HG03432 (cell line): ENCODE results near the gene USB1.

ENCODE experiments used
- ATAC-seq: cut with Tn5 transposase; IDR thresholded peaks from one replicate; pipeline ENCODE4 v1.9.1; 2021; ENCODE audit warnings: mild to moderate bottlenecking, moderate library complexity; ENCODE audit not compliant: unreplicated experiment

USB1 gene

DNA sequence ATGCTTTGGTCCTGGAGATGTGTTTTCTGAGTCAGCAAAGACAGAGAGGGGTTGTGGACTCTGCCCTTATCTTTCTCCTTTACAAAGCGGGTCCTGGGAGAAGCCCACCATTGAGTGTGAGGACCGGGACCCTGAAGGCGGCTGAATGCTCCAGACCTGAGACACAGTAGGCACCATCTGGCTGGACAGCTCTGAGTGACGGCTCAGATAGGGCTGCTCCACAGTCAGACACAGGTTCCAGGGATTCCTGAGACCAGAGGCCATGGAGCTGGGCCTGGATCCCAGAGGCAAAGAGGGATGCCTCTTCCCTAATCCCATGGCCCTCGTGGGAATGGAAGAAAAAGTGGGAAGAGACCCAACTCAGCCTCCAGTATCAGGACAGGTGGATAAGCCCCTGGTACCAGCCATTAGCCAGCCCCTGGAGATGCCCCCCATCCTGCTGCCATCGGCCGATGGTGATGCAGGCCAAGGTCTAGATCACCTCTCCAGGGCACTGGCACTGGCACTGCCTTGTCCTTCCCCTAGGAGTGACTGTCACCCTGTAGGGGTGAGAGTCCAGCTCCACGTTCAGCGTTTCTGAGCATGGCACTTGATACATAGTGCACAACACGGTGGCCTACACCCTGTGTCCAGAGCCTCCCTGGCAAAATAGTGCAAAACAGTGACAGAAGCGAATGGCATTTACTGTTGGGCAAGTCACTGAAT lies 29.1 kb downstream of the USB1 start:
- ATAC-seq: no peak

DNA sequence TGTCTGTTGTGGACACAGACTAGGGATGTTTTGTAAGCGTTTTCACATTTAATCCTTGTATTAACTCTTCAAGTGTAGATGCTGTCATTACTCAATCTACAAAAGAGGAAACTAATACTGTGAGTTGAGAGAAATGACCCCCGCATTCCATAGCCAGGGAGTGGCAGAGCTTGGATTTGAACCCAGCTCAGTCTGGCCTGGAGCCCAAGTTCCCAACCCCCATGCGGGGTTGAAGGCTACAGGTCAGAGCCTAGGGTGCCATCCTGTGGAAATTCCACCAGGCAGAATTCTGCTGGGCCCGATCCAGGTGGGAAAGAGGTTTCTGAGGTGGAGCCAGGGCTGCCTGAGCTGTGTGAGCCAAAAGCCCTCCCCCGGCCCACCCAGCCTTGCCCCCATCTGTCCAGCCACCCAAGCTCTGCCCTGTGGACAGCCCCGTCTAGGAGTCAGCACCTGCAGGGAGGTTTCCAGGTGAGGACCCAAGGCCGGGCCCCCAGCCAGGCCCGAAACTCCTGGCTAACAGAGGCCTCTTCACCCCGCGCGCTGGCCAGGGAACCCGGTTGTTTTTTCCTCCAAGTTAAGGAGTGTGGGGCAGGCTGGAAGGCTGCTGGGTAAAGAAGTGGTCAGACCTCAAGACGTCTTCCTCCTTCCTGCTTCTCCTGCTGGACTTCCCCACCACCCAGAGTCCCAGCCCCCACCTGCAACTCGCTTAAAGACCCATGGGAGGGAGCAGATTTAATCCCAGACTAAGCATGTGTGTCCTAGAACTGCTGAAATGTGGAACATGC lies 30.0 kb downstream of the USB1 start:
- ATAC-seq: no peak

DNA sequence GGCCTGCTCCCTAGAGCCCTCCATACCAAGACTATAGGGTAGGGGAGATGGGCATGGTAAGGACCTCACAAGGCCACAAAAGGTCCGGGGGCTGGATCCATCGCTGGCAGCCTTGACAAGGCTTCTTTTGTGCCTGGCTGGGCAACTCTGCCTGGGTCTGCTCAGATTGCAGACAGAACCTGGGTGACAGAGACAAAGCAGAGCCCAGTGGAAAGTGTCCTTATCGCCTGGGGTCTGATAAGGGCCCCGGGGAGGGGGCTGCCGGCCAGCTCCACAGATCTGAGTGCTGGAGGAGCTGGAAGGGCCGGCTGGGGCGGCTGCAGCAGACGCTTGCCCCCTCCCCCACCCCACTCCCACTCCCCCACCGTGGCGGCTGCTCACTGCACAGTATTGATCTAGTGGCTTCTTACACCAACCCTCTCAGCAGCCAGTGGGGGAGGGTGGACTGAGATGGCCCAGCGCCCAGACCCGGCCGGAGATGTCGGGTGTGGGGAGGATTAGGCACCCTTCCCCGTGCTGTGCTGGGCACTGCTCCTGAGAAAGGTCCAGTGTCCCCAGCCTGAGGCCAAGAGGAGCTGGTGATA lies 31.6 kb downstream of the USB1 start:
- ATAC-seq: no peak

DNA sequence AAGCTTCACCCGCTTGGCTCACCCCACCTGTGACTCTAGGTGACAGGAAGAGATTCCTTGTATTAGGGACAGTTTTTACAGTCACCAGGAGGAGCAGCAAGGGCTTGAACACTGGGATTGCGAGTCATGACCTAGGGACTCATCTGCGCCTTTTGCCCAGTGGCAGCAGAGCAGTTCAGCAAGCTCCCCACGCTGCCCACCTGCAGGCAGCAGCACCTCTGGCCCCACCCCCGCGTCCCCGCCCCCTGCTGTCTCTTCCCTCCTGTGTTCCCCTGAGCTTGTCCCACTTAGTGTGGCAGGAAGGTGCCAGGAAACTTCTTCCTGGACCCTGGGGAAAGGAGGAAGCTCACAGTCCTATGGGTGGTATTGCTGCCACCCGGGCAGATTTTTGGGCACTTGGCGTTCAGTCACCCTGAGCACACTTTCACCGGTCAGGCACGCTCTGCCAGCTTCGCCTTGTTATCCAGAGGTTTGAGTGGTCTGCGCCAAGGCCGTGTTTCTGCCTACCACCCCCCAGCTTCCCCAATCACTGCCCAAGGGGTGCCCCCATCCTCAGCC lies 33.0 kb downstream of the USB1 start:
- no peak for ATAC-seq

DNA sequence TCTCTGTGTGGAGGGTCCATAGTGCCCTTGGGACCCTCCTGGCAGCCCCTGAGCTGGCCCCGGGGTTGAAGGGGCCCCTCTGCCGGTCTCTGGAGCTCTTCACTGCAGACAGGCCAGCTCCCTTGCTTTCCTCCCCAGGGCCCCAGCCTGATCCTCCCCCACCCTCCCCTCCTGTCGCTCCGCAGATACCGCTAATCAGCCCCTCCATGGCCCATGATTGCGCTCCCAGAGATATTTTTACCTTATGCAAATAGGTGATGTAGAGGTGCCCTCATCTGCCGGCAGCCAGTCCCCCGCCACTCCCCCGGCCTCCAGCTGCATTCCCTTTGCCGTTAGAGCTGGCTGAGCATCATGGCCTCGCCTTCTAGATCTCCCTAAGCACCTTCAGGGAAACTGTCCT lies 33.6 kb downstream of the USB1 start:
- ATAC-seq: no peak

DNA sequence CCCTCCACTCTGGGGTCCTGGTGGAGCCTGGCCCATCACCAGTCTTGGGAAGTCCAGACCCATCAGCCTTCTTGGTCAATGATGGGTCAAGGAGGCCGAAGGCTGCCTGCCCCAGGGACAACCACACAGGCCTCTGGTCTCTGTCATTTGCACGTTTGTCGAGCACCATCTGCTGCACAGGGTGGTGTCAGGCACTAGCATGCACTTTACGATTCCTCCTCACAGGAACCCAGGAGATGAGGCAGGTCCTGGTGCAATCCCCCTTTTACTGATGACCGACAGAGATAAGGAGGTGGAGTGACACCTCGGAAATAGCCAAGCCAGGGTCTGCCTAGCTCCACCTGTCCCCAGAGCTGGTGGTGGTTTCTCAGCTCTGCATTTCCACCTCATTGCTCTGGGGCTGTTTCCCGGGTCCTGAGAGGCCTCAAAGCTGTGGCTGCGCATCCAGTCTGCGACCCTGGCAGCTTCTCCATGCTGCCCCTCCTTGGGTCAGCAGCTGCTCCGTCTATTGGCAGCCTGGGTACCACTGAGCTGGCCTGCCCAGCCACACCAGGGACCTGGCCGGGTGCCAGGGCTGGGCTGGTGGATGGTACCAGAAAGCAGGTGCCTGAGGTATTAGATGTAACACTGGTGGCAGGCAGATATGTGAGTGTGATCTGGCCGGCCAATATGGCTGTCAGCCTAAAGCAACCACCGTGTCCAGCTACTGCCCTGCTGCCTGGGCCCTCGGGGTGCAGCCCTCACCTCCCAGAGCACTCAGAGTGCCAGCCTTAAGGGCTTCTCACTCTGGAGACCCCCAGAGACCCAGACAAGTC lies 34.4 kb downstream of the USB1 start:
- no peak for ATAC-seq

DNA sequence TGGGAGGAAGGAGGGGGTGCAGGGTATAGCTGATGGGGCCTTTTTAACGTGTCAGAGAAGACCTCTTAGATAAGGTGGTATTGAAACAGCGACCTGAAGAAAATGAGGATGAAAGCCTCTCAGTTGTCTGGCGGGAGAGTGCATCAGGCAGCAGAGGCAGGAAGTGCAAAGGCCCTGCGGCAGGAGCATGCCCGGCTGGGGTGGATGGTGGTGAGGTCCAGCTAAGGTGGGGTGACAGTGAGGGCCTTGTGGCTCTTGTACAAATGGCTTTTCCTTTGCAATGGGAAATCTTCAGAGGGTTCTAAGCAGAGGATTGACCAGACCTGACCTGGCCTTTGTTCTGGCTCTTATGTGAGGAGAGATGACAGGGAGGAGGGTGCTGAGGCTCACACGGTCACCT lies 35.7 kb downstream of the USB1 start:
- ATAC-seq: no peak

DNA sequence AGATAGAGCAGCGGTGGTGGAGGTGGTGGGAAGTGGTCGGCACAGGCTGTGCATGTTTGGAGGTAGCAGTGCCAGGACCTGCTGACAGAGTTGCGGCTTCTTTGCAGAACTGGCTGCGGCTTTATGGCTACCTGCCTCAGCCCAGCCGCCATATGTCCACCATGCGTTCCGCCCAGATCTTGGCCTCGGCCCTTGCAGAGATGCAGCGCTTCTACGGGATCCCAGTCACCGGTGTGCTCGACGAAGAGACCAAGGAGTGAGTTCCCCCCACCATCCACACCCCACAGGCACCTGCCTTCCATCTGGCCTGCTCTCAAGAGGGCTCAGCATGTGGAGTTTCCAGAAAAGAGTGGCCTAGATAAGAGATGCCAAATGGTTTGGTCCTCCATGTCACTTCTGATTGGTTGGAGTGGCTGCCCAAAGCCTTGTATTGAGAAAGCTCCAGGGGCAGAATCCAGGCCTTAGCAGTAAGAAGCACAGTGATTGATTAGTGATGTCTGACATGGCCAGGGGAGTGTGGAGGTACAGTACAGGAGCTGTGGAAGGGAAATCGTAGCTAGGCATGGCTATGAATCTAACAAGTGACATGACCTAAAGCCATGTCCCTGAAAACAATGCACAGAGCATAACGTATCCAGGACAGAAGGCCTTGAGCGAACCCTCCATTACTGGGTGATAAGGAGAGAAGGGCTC lies 36.3 kb downstream of the USB1 start:
- no peak for ATAC-seq

DNA sequence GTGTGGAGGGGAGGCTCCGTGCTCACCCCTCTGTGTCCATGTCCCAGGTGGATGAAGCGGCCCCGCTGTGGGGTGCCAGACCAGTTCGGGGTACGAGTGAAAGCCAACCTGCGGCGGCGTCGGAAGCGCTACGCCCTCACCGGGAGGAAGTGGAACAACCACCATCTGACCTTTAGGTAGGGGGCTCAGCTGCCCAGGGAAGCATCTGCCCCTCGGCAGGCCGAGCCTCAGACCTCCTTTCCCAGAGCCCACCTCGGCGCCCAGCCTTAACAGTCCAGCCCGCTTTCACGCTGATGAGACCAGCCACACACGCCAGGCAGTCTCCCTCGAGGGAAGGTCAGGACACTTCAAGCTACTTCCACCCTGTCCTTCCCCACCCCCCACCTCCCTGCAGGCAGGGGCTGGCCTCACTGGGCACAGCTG lies 37.0 kb downstream of the USB1 start:
- ATAC-seq: no peak

DNA sequence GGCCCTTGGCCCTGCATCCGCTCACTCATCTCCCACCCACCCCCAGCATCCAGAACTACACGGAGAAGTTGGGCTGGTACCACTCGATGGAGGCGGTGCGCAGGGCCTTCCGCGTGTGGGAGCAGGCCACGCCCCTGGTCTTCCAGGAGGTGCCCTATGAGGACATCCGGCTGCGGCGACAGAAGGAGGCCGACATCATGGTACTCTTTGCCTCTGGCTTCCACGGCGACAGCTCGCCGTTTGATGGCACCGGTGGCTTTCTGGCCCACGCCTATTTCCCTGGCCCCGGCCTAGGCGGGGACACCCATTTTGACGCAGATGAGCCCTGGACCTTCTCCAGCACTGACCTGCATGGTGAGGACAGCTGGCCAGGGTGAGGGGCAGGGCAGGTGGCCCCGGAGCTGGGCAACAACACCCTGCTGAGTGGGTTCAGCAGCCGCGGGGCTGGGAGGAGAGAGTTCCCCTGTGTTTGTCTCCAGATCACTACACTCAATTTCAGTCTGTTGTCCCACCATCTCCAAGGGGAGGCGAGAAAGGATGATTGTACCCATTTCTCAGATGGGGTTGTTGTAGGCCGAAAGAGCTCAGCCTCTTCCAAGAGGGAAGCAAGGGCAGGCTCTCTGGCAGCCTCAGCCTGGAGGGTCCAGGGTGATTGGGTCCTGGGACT lies 38.8 kb downstream of the USB1 start:
- no peak for ATAC-seq

DNA sequence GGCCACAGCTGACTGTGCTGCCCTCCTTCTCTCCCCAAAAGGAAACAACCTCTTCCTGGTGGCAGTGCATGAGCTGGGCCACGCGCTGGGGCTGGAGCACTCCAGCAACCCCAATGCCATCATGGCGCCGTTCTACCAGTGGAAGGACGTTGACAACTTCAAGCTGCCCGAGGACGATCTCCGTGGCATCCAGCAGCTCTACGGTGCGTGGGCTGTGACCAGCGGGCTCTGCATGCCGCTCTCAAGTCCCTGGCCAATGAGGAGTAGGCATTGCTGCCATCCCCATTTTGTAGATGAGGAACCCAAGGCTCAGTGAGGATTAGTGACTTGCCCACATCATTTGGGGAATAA lies 39.3 kb downstream of the USB1 start:
- no peak for ATAC-seq

DNA sequence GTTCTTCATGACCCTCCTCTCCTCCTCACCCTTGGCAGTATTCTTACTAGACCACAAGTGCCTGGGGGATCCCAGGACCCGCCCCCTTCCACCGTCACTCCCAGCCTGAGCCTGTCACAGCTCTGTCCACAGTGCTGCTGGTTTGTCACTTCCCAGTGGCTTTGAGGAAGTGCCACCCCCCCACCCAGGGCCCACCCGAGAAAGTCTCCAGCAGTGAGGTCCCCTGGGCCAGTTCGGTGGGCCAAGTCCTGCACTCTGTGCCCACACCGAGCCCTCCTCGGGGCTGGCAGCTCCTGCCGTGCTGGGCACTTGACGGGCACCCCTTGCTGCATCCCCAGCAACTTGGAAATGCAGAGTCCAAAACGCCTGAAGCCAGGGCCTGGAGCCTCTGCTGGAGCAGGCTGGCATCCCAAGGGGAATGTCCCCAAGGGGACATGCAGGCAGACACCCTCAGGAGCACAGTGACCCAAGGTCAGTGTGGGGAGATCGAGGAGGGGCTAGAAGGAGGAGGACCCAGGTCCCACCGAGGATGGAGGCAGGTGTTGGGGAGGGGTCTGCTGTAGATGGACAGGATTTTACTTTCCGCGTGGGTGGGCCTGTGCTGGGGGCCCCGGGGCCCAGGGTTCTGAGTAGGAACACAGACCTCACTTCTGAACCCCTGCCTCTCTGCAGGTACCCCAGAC lies 39.9 kb downstream of the USB1 start:
- ATAC-seq: no peak

DNA sequence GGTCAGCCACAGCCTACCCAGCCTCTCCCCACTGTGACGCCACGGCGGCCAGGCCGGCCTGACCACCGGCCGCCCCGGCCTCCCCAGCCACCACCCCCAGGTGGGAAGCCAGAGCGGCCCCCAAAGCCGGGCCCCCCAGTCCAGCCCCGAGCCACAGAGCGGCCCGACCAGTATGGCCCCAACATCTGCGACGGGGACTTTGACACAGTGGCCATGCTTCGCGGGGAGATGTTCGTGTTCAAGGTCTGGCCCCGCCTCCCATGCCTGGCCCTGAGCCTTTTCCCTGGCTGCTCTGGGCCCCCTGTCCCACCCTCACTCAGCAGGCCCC lies 40.4 kb downstream of the USB1 start:
- no peak for ATAC-seq

DNA sequence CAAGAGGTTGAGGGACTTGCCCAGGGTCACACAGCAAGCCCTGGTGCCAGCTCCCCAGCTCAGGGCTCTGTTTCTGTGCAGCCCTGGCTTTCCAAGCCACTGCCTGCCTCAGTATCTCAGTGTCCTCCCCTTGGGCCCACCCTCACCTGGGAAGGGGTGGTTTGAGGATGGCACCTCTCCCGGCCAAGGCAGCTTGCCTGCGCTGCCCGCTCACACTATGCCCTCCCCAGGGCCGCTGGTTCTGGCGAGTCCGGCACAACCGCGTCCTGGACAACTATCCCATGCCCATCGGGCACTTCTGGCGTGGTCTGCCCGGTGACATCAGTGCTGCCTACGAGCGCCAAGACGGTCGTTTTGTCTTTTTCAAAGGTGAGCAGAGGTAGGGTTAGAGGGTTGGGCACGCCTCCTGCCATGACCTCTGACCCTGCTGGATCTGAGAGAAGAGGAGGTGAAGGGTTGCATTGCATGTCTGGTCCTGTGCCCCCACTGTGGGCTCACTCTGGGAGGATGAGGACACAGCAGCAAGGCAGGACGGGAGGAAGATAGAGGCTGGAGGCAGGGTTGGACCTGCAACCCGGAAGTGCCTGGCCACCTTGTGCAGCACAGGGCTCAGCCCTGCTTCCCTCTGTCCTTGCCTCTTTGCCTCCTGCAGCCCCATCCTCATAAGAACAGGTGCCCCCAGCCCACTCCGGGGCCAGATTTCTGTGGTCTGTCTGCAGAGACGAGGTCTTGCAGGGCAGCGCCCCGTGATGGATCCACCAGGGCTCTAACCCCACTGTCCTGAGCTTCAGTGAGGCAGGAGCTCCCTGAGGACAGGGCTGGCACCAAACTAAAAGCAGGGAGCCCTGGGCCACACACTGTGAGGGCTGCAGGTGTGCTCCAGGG lies 41.0 kb downstream of the USB1 start:
- no peak for ATAC-seq

DNA sequence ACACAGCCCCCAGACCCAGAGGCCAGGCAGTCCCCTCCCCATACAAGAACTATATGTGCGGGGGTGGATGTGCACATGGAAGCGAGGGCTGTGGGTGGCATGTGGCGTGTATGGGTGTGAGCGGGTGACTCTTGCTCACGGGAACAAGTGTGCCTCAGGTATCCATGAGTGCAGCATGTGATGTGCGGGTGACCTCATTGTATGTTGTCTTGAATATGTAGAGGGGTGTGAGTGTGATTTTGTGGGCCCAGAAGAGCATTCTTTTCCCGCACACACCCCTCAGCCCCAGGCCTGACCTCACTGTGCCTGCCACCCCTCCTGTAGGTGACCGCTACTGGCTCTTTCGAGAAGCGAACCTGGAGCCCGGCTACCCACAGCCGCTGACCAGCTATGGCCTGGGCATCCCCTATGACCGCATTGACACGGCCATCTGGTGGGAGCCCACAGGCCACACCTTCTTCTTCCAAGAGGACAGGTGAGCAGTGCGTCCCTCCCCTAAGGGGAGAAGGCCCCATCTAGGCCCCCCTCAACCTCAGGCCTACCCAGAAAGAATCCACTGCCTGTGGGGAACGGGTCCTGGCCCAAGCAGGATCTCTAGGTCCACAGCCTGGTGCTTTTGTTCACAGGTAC lies 41.8 kb downstream of the USB1 start:
- ATAC-seq: no peak

DNA sequence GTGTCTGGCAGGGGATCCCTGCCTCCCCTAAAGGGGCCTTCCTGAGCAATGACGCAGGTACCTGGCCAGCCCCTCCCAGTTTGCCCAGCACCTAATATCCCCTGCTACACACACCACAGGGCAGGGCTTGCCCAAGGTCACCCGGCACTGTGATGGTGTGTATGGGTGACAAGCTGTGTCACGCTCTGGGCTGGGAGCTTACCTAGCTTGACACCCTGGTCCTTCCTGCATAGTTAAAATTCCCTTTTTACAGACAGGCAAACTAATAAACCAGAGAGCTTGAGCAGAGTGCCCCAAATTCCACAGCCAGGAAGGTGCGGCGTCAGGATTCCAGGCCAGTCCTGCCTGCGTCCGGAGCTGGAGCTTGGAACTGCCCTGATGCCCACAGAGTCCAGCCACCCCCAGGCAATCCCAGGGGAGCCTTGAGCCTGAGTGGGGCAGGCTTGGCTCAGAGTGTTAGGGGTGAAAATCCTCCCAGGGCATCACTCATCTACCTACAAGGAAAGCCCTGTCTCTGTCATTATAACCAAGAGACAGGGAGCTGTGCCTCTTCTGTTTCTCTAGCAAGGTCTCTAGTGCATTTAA lies 42.5 kb downstream of the USB1 start:
- no peak for ATAC-seq

DNA sequence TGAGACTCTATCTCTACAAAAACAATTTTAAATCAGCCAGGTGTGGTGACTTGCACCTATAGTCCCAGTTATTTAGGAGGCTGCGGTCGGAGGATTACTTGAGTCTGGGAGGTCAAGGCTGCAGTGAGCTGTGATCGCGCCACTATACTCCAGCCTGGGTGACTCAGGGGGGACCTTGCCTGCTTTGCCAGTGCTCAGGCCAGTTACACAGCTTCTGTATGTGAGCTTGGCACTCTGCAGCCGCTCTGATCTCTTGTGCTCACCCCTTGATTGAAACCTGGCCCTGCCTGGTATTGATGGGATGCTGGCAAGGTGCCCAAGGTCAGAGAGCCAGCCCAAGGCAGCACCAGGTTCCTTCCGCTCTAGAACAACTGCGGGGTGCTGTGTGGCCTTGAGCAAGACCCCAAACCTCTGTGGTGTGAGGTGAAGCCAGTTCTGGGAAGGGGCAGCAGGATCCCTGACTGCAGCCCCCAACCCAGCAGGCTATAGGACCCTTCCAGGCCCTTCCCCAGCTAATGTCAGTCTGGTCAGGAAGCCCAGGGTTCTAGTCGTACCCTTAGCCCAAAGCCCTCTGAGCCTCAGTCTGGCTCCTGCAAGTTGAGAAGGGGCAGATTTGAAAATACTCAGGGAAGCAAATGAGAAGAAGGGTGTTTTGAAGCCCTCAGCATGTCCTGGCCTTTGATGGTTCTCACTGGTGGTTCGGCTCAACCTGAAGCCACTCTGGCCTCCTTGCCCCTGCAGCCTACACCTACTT lies 43.2 kb downstream of the USB1 start:
- ATAC-seq: no peak
